ENCODE results near the gene CAV2.

CAV2 gene

GRCh38 chr7:116532102-116532688, 32.7 kb downstream of the CAV2 start:
- TF ChIP-seq POLR2AphosphoS5 (IDR thresholded peaks at IDR 0.05; ENCODE audit: low read depth, low read length) (no peak), SIN3A (IDR thresholded peaks at IDR 0.05; ENCODE audit: borderline replicate concordance, insufficient read depth, low read length) (no peak), REST (IDR thresholded peaks at IDR 0.05; ENCODE audit: insufficient read depth in 1 of 2, low read depth in 2 of 2, low read length in 2 of 2) (no peak), FOXP2 (optimal IDR thresholded peaks at IDR 0.05; ENCODE audit: borderline replicate concordance, extremely low read depth, extremely low read length, insufficient read depth) (no peak), TAF1 (IDR thresholded peaks at IDR 0.05; ENCODE audit: borderline replicate concordance, insufficient read depth, low read length) (no peak)

- TF ChIP-seq FOXP2 (optimal IDR thresholded peaks at IDR 0.05; ENCODE audit: borderline replicate concordance, extremely low read depth, extremely low read length, insufficient read depth) (no peak), TAF1 (IDR thresholded peaks at IDR 0.05; ENCODE audit: borderline replicate concordance, insufficient read depth, low read length) (no peak), SIN3A (IDR thresholded peaks at IDR 0.05; ENCODE audit: borderline replicate concordance, insufficient read depth, low read length) (no peak), POLR2AphosphoS5 (IDR thresholded peaks at IDR 0.05; ENCODE audit: low read depth, low read length) (no peak), REST (IDR thresholded peaks at IDR 0.05; ENCODE audit: insufficient read depth in 1 of 2, low read depth in 2 of 2, low read length in 2 of 2) (no peak)
Observed at GRCh38 chr7:116534790-116535189, 35.3 kb downstream of the CAV2 start.

- TF ChIP-seq FOXP2 (optimal IDR thresholded peaks at IDR 0.05; ENCODE audit: borderline replicate concordance, extremely low read depth, extremely low read length, insufficient read depth) (no peak), SIN3A (IDR thresholded peaks at IDR 0.05; ENCODE audit: borderline replicate concordance, insufficient read depth, low read length) (no peak), REST (IDR thresholded peaks at IDR 0.05; ENCODE audit: insufficient read depth in 1 of 2, low read depth in 2 of 2, low read length in 2 of 2) (no peak), POLR2AphosphoS5 (IDR thresholded peaks at IDR 0.05; ENCODE audit: low read depth, low read length) (no peak), TAF1 (IDR thresholded peaks at IDR 0.05; ENCODE audit: borderline replicate concordance, insufficient read depth, low read length) (no peak)
Observed at GRCh38 chr7:116535416-116535815, 35.9 kb downstream of the CAV2 start.

- TF ChIP-seq REST (IDR thresholded peaks at IDR 0.05; ENCODE audit: insufficient read depth in 1 of 2, low read depth in 2 of 2, low read length in 2 of 2) = no peak
- TF ChIP-seq SIN3A (IDR thresholded peaks at IDR 0.05; ENCODE audit: borderline replicate concordance, insufficient read depth, low read length) = no peak
- no peak for TF ChIP-seq FOXP2 (optimal IDR thresholded peaks at IDR 0.05; ENCODE audit: borderline replicate concordance, extremely low read depth, extremely low read length, insufficient read depth)
- TF ChIP-seq TAF1 (IDR thresholded peaks at IDR 0.05; ENCODE audit: borderline replicate concordance, insufficient read depth, low read length) = no peak
- TF ChIP-seq POLR2AphosphoS5 (IDR thresholded peaks at IDR 0.05; ENCODE audit: low read depth, low read length) = no peak
Observed at GRCh38 chr7:116538138-116538537, 38.6 kb downstream of the CAV2 start.

Measured in PFSK-1 (cell line).